K562 (cell line): ENCODE results near the gene TRAPPC8. TPM values are rescaled to one million over a fixed set of nuclear protein-coding genes. Genes with fewer than 3 reads are reported as not detected.

Experiments
- BRD9 ChIP-seq: fragments of 450-650 bp; IDR thresholded peaks from 2 replicates; pipeline ENCODE4 v1.6.1; 2018; ENCODE audit warnings: low read depth; ENCODE audit not compliant: partially characterized antibody
- EP300 ChIP-seq: IDR thresholded peaks from 2 replicates; pipeline ENCODE4 v1.6.1; 2012; ENCODE audit warnings: low read length, improper control_type of control experiment
- ETV6 ChIP-seq, 3 experiments: fragments of 150-350 bp in 1 of 3; sonication (generic) in 1 of 3; formaldehyde crosslinking in 1 of 3; IDR thresholded peaks; 2 replicates each; pipeline versions ENCODE4 v1.6.1 to v1.8.0; 2014 to 2022; ENCODE audit warnings: borderline replicate concordance in 2 of 3, low read depth in 2 of 3, antibody characterized with exemption in 1 of 3, low read length in 1 of 3, mild to moderate bottlenecking in 1 of 3, missing genetic modification reagents in 1 of 3
- KAT2B ChIP-seq: IDR thresholded peaks from one replicate; pipeline ENCODE4 v1.6.1; 2012; ENCODE audit warnings: low read depth, mild to moderate bottlenecking, control low read depth, inconsistent platforms, low read length, moderate library complexity
- L3MBTL2 ChIP-seq: fragments of 450-650 bp; IDR thresholded peaks from 2 replicates; pipeline ENCODE4 v1.6.1; 2016; ENCODE audit warnings: mild to moderate bottlenecking, moderate library complexity
- MCM2 ChIP-seq: fragments of 450-650 bp; IDR thresholded peaks from 2 replicates; pipeline ENCODE4 v1.6.1; 2017; ENCODE audit warnings: low read depth, mild to moderate bottlenecking
- RUNX1 ChIP-seq: sonication (generic); IDR thresholded peaks from 2 replicates; pipeline ENCODE4 v1.6.1; 2016; ENCODE audit warnings: antibody characterized with exemption, low read depth
- SMAD2 ChIP-seq: fragments of 150-350 bp; IDR thresholded peaks from 2 replicates; pipeline ENCODE4 v1.6.1; 2014; ENCODE audit warnings: low read depth, mild to moderate bottlenecking, low read length
- SRF ChIP-seq, 2 experiments: fragments of 250-450, 450-650 bp in 1 of 2; sonication (Bioruptor Pico) in 1 of 2; sonication (generic) in 1 of 2; formaldehyde crosslinking; IDR thresholded peaks; 2 replicates each; pipeline versions ENCODE4 v1.5.0 to v1.5.1; 2020 to 2022; ENCODE audit warnings: mild to moderate bottlenecking in 1 of 2, missing genetic modification reagents in 1 of 2
- TAL1 ChIP-seq: fragments of 450-650 bp; IDR thresholded peaks from 2 replicates; pipeline ENCODE4 v1.6.1; 2016; ENCODE audit warnings: mild to moderate bottlenecking
- XRCC5 ChIP-seq: fragments of 200-400 bp; formaldehyde crosslinking; IDR thresholded peaks from 2 replicates; pipeline ENCODE4 v1.6.1; 2017; ENCODE audit warnings: low read depth, mild to moderate bottlenecking, low read length
- ZNF143 ChIP-seq: sonication (generic); formaldehyde crosslinking; IDR thresholded peaks from 2 replicates; pipeline ENCODE4 v1.9.0; 2022; ENCODE audit warnings: mild to moderate bottlenecking, missing genetic modification reagents
- ZNF695 ChIP-seq: fragments of 450-650 bp; formaldehyde crosslinking; IDR thresholded peaks from 2 replicates; pipeline ENCODE4 v1.4.0; 2020; ENCODE audit warnings: mild to moderate bottlenecking, moderate library complexity
- ZNF707 ChIP-seq: fragments of 250-450 bp; sonication (Bioruptor Pico); conservative IDR thresholded peaks from 2 replicates; pipeline ENCODE4 v1.8.0; 2022; ENCODE audit warnings: inconsistent platforms, mild to moderate bottlenecking, moderate library complexity
- ZNF75A ChIP-seq: fragments of 450-650 bp; formaldehyde crosslinking; IDR thresholded peaks from 2 replicates; pipeline ENCODE4 v1.4.0; 2020; ENCODE audit warnings: mild to moderate bottlenecking
- ZNF766 ChIP-seq: fragments of 200-800 bp; sonication (Bioruptor generic); conservative IDR thresholded peaks from 2 replicates; pipeline ENCODE4 v1.6.1; 2016; ENCODE audit warnings: missing genetic modification characterization, missing compliant biosample characterization
- polyA plus RNA-seq, 8 experiments: library from polyadenylated mRNA; depleted of rRNA in 4 of 8; stranded (reverse) in 5 of 8; unstranded in 3 of 8; fragments of >200 nt; fragmentation: Nextera tagmentation in 2 of 8; fragmentation: Illumina TruSeq in 1 of 8; extraction: Ambion mirVana in 2 of 8; extraction: Trizol in 1 of 8; gene quantifications; 2 replicates each; pipeline versions ENCODE4 v1.2.1 to v1.2.3, GENCODE V29; 2011 to 2014; ENCODE audit warnings: inconsistent platforms in 1 of 8, missing spikeins in 1 of 8
- total RNA-seq, 7 experiments: library from RNA; depleted of rRNA in 6 of 7; stranded (reverse); fragments of >200 nt in 6 of 7; fragmentation: Illumina TruSeq in 2 of 7; extraction: Trizol in 2 of 7; gene quantifications; 2 replicates each; pipeline versions ENCODE4 v1.2.1 to v1.2.3, GENCODE V29; 2011 to 2021; ENCODE audit warnings: low replicate concordance in 1 of 7
- TF ChIP-seq, protein P1 (sequence below): fragments of 250-450 bp; sonication (Bioruptor Pico); IDR thresholded peaks from 2 replicates; pipeline ENCODE4 v1.5.0; 2021; ENCODE audit warnings: mild to moderate bottlenecking, borderline replicate concordance
- TF ChIP-seq, protein P2 (sequence below), 2 experiments: fragments of 250-450 bp in 1 of 2; fragments of 450-650 bp in 1 of 2; sonication (Bioruptor Pico) in 1 of 2; IDR thresholded peaks; 2 replicates each; pipeline versions ENCODE4 v1.6.1 to v1.8.0; 2016 to 2021; ENCODE audit warnings: mild to moderate bottlenecking in 2 of 2, moderate library complexity in 2 of 2, missing compliant biosample characterization in 1 of 2, missing genetic modification characterization in 1 of 2
- TF ChIP-seq, protein P3 (sequence below), 3 experiments: fragments of 200-800 bp in 1 of 3; sonication (Bioruptor generic) in 1 of 3; sonication (generic) in 1 of 3; formaldehyde crosslinking in 1 of 3; IDR thresholded peaks; 2 replicates each; pipeline versions ENCODE4 v1.6.1 to v1.8.0; 2016 to 2022; ENCODE audit warnings: mild to moderate bottlenecking in 2 of 3, missing compliant biosample characterization in 2 of 3, missing genetic modification characterization in 2 of 3, missing genetic modification reagents in 1 of 3
- TF ChIP-seq, protein P4 (sequence below): IDR thresholded peaks from 2 replicates; pipeline ENCODE4 v1.6.1; 2011; ENCODE audit warnings: borderline replicate concordance, low read depth, mild to moderate bottlenecking, moderate library complexity, low read length; ENCODE audit not compliant: insufficient read depth, poor library complexity, severe bottlenecking

TRAPPC8 gene
- total and polyA plus RNA-seq, 9 of the 15 experiments (the other 6 are each of a cell fraction or from before 2014, with no cell fraction given): 20.1 to 111 (median 35.6) TPM

DNA sequence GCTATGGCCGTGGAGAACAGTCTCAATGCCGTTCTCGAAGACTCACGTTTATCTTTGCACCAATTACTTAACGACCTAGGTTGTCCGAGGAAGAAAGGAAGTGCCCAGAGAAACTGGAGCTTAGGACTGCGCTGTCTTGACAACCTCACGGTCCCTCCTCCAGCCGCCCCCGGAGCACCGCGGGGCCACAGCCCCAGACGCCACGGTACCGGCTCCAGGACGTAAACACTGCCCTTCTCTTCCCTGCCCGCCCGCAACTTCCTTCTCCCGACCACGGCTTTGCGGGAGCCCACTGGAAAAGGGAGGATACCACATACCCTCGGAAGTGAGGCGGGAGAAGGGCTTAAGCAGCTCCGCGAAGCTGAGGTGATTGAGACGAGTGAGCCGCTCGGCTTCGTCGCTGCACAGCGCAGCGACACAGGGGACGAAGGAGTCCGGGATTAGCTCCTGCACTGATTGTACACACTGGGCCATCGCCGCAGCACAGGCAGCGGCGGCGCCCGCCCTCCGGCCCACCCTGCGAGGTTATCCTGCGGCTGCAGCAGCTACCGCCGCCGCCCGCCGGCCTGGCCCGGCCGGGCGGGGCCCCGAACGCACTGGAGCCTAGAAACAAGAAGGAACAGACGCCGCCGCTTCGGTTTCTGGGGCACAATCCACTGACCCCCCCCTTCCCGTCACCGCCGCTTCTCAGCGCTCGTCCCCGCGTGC is 483 bp downstream of the TRAPPC8 start (continued):
- TF ChIP-seq, protein P1, sequence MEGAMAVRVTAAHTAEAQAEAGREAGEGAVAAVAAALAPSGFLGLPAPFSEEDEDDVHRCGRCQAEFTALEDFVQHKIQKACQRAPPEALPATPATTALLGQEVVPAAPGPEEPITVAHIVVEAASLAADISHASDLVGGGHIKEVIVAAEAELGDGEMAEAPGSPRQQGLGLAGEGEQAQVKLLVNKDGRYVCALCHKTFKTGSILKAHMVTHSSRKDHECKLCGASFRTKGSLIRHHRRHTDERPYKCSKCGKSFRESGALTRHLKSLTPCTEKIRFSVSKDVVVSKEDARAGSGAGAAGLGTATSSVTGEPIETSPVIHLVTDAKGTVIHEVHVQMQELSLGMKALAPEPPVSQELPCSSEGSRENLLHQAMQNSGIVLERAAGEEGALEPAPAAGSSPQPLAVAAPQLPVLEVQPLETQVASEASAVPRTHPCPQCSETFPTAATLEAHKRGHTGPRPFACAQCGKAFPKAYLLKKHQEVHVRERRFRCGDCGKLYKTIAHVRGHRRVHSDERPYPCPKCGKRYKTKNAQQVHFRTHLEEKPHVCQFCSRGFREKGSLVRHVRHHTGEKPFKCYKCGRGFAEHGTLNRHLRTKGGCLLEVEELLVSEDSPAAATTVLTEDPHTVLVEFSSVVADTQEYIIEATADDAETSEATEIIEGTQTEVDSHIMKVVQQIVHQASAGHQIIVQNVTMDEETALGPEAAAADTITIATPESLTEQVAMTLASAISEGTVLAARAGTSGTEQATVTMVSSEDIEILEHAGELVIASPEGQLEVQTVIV (CRISPR knock-in tag): no peak
- TF ChIP-seq ZNF695 (CRISPR knock-in tag): no peak
- TF ChIP-seq ZNF707 (CRISPR knock-in tag): no peak
- no peak for TF ChIP-seq ZNF75A (CRISPR knock-in tag)
- TF ChIP-seq ZNF766: no peak
- TF ChIP-seq KAT2B: no peak
- no peak for TF ChIP-seq ZNF143 (CRISPR knock-in tag)
- TF ChIP-seq EP300: no peak
- TF ChIP-seq, protein P2, sequence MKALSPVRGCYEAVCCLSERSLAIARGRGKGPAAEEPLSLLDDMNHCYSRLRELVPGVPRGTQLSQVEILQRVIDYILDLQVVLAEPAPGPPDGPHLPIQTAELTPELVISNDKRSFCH (CRISPR knock-in tag; IDR thresholded peaks at IDR 0.05): no peak
- TF ChIP-seq, protein P2 (tag; IDR thresholded peaks at IDR 0.05): no peak; the same call in 1 of the 2 replicates
- TF ChIP-seq, protein P3, sequence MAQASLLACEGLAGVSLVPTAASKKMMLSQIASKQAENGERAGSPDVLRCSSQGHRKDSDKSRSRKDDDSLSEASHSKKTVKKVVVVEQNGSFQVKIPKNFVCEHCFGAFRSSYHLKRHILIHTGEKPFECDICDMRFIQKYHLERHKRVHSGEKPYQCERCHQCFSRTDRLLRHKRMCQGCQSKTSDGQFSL (CRISPR knock-in tag; IDR thresholded peaks at IDR 0.05): no peak
- TF ChIP-seq, protein P3 (tag; IDR thresholded peaks at IDR 0.05): no peak; a peak in 1 of 4 replicates
- TF ChIP-seq BRD9: no peak
- TF ChIP-seq SMAD2: no peak
- no peak for TF ChIP-seq TAL1
- TF ChIP-seq MCM2: no peak
- TF ChIP-seq, protein P4, sequence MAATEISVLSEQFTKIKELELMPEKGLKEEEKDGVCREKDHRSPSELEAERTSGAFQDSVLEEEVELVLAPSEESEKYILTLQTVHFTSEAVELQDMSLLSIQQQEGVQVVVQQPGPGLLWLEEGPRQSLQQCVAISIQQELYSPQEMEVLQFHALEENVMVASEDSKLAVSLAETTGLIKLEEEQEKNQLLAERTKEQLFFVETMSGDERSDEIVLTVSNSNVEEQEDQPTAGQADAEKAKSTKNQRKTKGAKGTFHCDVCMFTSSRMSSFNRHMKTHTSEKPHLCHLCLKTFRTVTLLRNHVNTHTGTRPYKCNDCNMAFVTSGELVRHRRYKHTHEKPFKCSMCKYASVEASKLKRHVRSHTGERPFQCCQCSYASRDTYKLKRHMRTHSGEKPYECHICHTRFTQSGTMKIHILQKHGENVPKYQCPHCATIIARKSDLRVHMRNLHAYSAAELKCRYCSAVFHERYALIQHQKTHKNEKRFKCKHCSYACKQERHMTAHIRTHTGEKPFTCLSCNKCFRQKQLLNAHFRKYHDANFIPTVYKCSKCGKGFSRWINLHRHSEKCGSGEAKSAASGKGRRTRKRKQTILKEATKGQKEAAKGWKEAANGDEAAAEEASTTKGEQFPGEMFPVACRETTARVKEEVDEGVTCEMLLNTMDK: no peak
- no peak for TF ChIP-seq RUNX1
- no peak for TF ChIP-seq XRCC5
- TF ChIP-seq L3MBTL2: no peak
- no peak for TF ChIP-seq ETV6 (IDR thresholded peaks at IDR 0.05; ENCODE audit: borderline replicate concordance in 1 of 2, low read depth in 2 of 2, low read length in 1 of 2)
- no peak for TF ChIP-seq ETV6 (CRISPR knock-in tag; IDR thresholded peaks at IDR 0.05; ENCODE audit: borderline replicate concordance)
- no peak for TF ChIP-seq SRF (CRISPR knock-in tag; IDR thresholded peaks at IDR 0.05)
